Activated naive CD8-positive, alpha-beta T cell treated with anti-CD3 and anti-CD28 coated beads, Interleukin-2, amount 50 U/mL, for 24 hours (primary cell): ENCODE results near the gene FAM219A.

Source experiments
- ATAC-seq: fragments of 150-1000 bp; cut with Tn5 transposase; one replicate; pipeline ENCODE4 v1.10.0; 2021
- DNase-seq: peaks from one replicate; pipeline ENCODE4 v3.0.0; 2021
- H3K27ac Mint-ChIP-seq: one replicate; pipeline ENCODE4 v1.8.0; 2021; ENCODE audit warnings: mild to moderate bottlenecking, mixed read lengths
- H3K27me3 Mint-ChIP-seq: one replicate; pipeline ENCODE4 v1.8.0; 2021; ENCODE audit warnings: mixed read lengths
- H3K36me3 Mint-ChIP-seq: one replicate; pipeline ENCODE4 v1.8.0; 2021; ENCODE audit warnings: low read depth, mixed read lengths
- H3K4me1 Mint-ChIP-seq: one replicate; pipeline ENCODE4 v1.8.0; 2021; ENCODE audit warnings: mixed read lengths
- H3K4me3 Mint-ChIP-seq: one replicate; pipeline ENCODE4 v1.8.0; 2021; ENCODE audit warnings: mild to moderate bottlenecking, moderate library complexity, mixed read lengths
- H3K9me3 Mint-ChIP-seq: one replicate; pipeline ENCODE4 v1.8.0; 2021; ENCODE audit warnings: mixed read lengths

The FAM219A gene

GRCh38 chr9:34463098-34463900 lies 4.9 kb upstream of the FAM219A start:
- peak; percentile 73 for DNase-seq
- peak; percentile 89 for ATAC-seq
- no peak overlapping the region for H3K4me3 Mint-ChIP-seq
- no peaks in the 10 kb centered on the region for H3K9me3 Mint-ChIP-seq
- no peaks in the 10 kb centered on the region for H3K36me3 Mint-ChIP-seq
- peaks cover 24% of the 10 kb centered on the region for H3K4me1 Mint-ChIP-seq
- no peak overlapping the region for H3K27ac Mint-ChIP-seq
- H3K27me3 Mint-ChIP-seq, result peaks cover 21% of the 10 kb centered on the region

DNA sequence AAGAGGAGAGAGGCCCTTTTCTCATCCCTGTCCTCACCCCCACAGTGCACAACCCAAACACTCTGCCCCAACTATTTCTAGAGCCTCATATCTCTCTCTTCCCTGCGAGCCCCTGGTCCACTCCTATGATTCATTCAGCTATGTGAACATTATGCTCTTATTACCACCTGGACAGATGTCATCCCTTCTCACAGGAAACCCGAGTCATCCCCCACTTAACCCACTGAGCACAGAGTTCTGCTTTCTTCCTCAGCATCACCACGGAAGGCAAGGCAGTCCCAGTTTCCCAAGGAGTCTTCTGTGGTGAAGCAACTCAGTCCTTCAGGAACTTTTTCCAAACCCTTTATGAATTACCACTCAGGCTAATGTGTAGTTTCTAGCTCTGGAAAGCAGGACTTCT lies 1.6 kb upstream of the FAM219A start:
- no peak overlapping the region for H3K27ac Mint-ChIP-seq

DNA sequence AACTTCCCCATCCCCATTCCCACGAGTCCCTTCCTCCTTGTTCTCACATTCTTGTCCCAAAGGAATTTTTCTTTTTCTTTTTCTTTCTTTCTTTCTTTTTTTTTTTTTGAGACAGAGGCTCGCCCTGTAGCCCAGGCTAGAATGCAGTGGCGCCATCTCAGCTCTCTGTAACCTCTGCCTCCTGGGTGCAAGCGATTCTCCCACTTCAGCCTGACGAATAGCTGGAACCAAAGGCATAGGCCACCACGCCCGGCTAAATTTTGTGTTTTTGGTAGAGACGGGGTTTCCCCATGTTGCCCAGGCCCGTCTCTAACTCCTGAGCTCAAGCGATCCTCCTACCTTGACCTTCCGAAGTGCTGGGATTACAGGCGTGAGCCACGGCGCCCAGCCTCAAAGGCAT lies 986 bp upstream of the FAM219A start:
- H3K9me3 Mint-ChIP-seq, result no peaks in the 10 kb centered on the region
- no peak overlapping the region for H3K4me3 Mint-ChIP-seq
- H3K36me3 Mint-ChIP-seq, result no peaks in the 10 kb centered on the region
- DNase-seq (no peak), ATAC-seq (no peak)
- peaks cover 53% of the 10 kb centered on the region for H3K4me1 Mint-ChIP-seq
- peak overlapping the region; percentile 28 for H3K27ac Mint-ChIP-seq
- peaks cover 21% of the 10 kb centered on the region for H3K27me3 Mint-ChIP-seq

More for the DNA sequence above, 1.6 kb upstream of the FAM219A start:
- no peaks in the 10 kb centered on the region for H3K9me3 Mint-ChIP-seq
- H3K27me3 Mint-ChIP-seq, result peaks cover 21% of the 10 kb centered on the region
- H3K36me3 Mint-ChIP-seq, result no peaks in the 10 kb centered on the region
- ATAC-seq (no peak), DNase-seq (no peak)
- peaks cover 47% of the 10 kb centered on the region for H3K4me1 Mint-ChIP-seq
- no peak overlapping the region for H3K4me3 Mint-ChIP-seq

- DNase-seq, result no peak
- Mint-ChIP-seq H3K4me3 (peak overlapping the region; percentile 86), H3K27me3 (peaks cover 21% of the 10 kb centered on the region), H3K4me1 (peaks cover 56% of the 10 kb centered on the region), H3K27ac (peak overlapping the region; percentile 28), H3K36me3 (no peaks in the 10 kb centered on the region), H3K9me3 (no peaks in the 10 kb centered on the region)
- ATAC-seq, result no peak
These were observed 580 bp upstream of the FAM219A start for GRCh38 chr9:34458959-34459340.

- Mint-ChIP-seq H3K27ac (peak overlapping the region; percentile 61), H3K4me1 (peaks cover 60% of the 10 kb centered on the region), H3K36me3 (no peaks in the 10 kb centered on the region), H3K4me3 (peak overlapping the region; percentile 86), H3K9me3 (no peaks in the 10 kb centered on the region), H3K27me3 (peaks cover 20% of the 10 kb centered on the region)
- ATAC-seq (no peak), DNase-seq (peak; percentile 32)
These were observed 931 bp downstream of the FAM219A start for GRCh38 chr9:34457266-34458012.

- Mint-ChIP-seq H3K4me3 (peak overlapping the region; percentile 86), H3K36me3 (no peaks in the 10 kb centered on the region), H3K27me3 (peaks cover 18% of the 10 kb centered on the region), H3K27ac (no peak overlapping the region), H3K4me1 (peaks cover 59% of the 10 kb centered on the region), H3K9me3 (no peaks in the 10 kb centered on the region)
- DNase-seq (no peak), ATAC-seq (no peak)
These were observed 1.6 kb downstream of the FAM219A start for GRCh38 chr9:34456746-34457145.

GRCh38 chr9:34456151-34456550 lies 2.2 kb downstream of the FAM219A start:
- Mint-ChIP-seq H3K36me3 (no peaks in the 10 kb centered on the region), H3K4me3 (no peak overlapping the region), H3K27ac (no peak overlapping the region), H3K27me3 (peaks cover 12% of the 10 kb centered on the region), H3K4me1 (peaks cover 61% of the 10 kb centered on the region), H3K9me3 (no peaks in the 10 kb centered on the region)
- ATAC-seq, result no peak
- DNase-seq, result no peak

- Mint-ChIP-seq H3K27ac (no peak overlapping the region), H3K36me3 (no peaks in the 10 kb centered on the region), H3K4me3 (no peak overlapping the region), H3K9me3 (no peaks in the 10 kb centered on the region), H3K4me1 (peaks cover 59% of the 10 kb centered on the region), H3K27me3 (peaks cover 8% of the 10 kb centered on the region)
- DNase-seq (peak; percentile 34), ATAC-seq (peak; percentile 70)
These were observed 3.8 kb downstream of the FAM219A start for GRCh38 chr9:34454571-34455065.

GRCh38 chr9:34452568-34452967 lies 5.8 kb downstream of the FAM219A start:
- peaks cover 43% of the 10 kb centered on the region for H3K4me1 Mint-ChIP-seq
- no peak for ATAC-seq
- no peaks in the 10 kb centered on the region for H3K9me3 Mint-ChIP-seq
- no peak overlapping the region for H3K27ac Mint-ChIP-seq
- H3K4me3 Mint-ChIP-seq, result no peak overlapping the region
- no peaks in the 10 kb centered on the region for H3K36me3 Mint-ChIP-seq
- DNase-seq, result no peak
- H3K27me3 Mint-ChIP-seq, result no peaks in the 10 kb centered on the region

DNA sequence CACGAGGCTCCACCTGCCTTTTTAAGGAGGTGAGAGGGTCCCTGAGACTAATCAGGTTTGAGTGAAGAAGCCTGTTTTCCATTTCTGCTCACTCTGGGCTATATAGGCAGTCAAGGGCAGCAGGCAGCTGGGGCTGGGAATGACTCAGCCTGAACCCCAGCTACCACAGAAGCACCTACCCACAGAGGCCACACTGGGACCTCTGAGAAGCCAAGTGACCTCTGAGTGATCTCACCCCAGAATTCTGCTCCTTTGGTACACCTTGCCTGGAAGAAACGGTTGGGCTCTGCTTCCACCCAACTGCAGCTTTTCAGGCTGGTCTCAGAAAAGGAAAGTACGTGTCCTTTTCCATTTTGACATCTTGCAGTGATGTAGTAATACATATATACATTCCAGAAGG lies 6.8 kb downstream of the FAM219A start:
- Mint-ChIP-seq H3K27me3 (no peaks in the 10 kb centered on the region), H3K9me3 (no peaks in the 10 kb centered on the region), H3K4me3 (no peak overlapping the region), H3K4me1 (peaks cover 33% of the 10 kb centered on the region), H3K36me3 (no peaks in the 10 kb centered on the region), H3K27ac (no peak overlapping the region)
- peak; percentile 22 for DNase-seq
- ATAC-seq, result peak; percentile 84

GRCh38 chr9:34451135-34451534 lies 7.2 kb downstream of the FAM219A start:
- DNase-seq (no peak), ATAC-seq (no peak)
- no peak overlapping the region for H3K4me3 Mint-ChIP-seq
- H3K27ac Mint-ChIP-seq, result no peak overlapping the region
- peaks cover 28% of the 10 kb centered on the region for H3K4me1 Mint-ChIP-seq
- H3K27me3 Mint-ChIP-seq, result no peaks in the 10 kb centered on the region
- H3K36me3 Mint-ChIP-seq, result no peaks in the 10 kb centered on the region
- H3K9me3 Mint-ChIP-seq, result no peaks in the 10 kb centered on the region

GRCh38 chr9:34450644-34451043 lies 7.7 kb downstream of the FAM219A start:
- Mint-ChIP-seq H3K36me3 (no peaks in the 10 kb centered on the region), H3K4me1 (peaks cover 26% of the 10 kb centered on the region), H3K9me3 (no peaks in the 10 kb centered on the region), H3K27ac (no peak overlapping the region), H3K27me3 (no peaks in the 10 kb centered on the region), H3K4me3 (no peak overlapping the region)
- ATAC-seq, result no peak
- no peak for DNase-seq

- Mint-ChIP-seq H3K4me3 (no peak overlapping the region), H3K27me3 (no peaks in the 10 kb centered on the region), H3K4me1 (peaks cover 10% of the 10 kb centered on the region), H3K9me3 (no peaks in the 10 kb centered on the region), H3K27ac (no peak overlapping the region), H3K36me3 (no peaks in the 10 kb centered on the region)
- ATAC-seq (no peak), DNase-seq (no peak)
These were observed 11.4 kb downstream of the FAM219A start for GRCh38 chr9:34446951-34447350.

GRCh38 chr9:34446468-34446891 lies 11.9 kb downstream of the FAM219A start:
- H3K36me3 Mint-ChIP-seq, result no peaks in the 10 kb centered on the region
- peaks cover 5% of the 10 kb centered on the region for H3K4me1 Mint-ChIP-seq
- H3K9me3 Mint-ChIP-seq, result no peaks in the 10 kb centered on the region
- H3K27ac Mint-ChIP-seq, result no peak overlapping the region
- DNase-seq (no peak), ATAC-seq (no peak)
- no peaks in the 10 kb centered on the region for H3K27me3 Mint-ChIP-seq
- no peak overlapping the region for H3K4me3 Mint-ChIP-seq

DNA sequence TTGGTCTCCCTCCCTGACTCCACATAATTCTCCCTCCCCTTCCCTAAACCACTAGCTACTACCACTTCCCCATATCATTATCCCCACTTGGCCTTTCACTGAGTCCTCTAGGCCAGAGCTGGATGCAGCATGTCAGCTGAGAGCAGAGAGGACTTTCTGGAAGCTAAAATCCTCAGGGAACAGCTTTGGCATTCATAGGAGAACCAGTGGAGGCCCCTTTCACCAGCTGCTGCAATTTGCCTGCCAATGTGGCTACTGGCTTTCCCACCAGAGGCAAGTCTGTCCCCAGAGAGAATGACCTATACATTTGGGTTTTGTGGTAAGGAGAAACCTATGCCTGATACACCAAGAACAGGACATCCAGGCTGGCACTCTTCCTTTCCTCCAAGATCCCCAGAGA lies 14.4 kb downstream of the FAM219A start:
- no peaks in the 10 kb centered on the region for H3K27me3 Mint-ChIP-seq
- DNase-seq, result no peak
- H3K27ac Mint-ChIP-seq, result no peak overlapping the region
- H3K4me1 Mint-ChIP-seq, result peaks cover 9% of the 10 kb centered on the region
- no peak overlapping the region for H3K4me3 Mint-ChIP-seq
- ATAC-seq, result no peak
- H3K36me3 Mint-ChIP-seq, result no peaks in the 10 kb centered on the region
- H3K9me3 Mint-ChIP-seq, result no peaks in the 10 kb centered on the region
